Activated gamma-delta T cell treated with Interleukin-2 at 50 U/mL for 16 hours (primary cell): ENCODE results near the gene ZFHX3.

Experiments used
- DNase-seq: peaks from one replicate; pipeline ENCODE4 v3.0.0-alpha.2; 2020

The ZFHX3 gene

DNA sequence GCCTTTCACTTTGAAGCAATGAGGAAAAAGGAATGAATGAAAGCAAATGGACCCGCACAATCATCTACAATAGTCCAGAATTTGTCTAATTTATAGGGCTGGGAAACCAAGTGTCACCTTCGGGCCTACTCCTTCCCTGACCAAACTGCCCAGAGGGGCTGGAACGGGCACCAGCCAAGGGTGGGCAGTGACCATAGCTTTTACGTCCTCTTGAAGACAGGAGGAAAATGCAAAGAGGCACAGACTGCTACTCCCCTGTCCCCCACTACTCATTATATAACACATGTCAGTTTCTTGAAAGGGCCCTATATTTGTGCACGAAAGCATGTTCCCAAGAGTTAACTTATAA lies 122.3 kb downstream of the ZFHX3 start:
- DNase-seq: no peak

GRCh38 chr16:72924927-72925630 lies 122.8 kb downstream of the ZFHX3 start:
- no peak for DNase-seq

- no peak for DNase-seq
Measured at GRCh38 chr16:72924537-72924926, 123.4 kb downstream of the ZFHX3 start.

DNA sequence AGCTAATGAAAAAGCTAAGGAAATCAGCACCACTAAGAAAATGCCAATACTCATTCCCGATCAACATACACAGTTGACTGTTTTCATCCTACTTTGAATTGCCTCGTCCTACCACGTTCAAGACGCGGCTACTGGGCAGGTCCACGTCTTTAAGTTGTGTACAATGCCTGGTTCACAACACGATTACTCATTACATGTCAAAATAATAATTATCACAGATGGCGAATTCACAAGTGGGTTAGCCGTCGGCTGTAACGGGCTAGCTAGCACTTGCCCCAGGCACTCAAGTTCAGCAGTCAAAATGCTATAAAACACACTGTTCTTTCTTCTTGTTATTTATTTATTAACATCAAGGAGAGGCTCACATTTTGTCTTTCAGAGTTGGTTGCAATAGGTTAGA lies 124.2 kb downstream of the ZFHX3 start:
- no peak for DNase-seq

- DNase-seq: no peak
Measured at GRCh38 chr16:72922714-72923113, 125.2 kb downstream of the ZFHX3 start.

GRCh38 chr16:72921620-72922019 lies 126.3 kb downstream of the ZFHX3 start:
- DNase-seq: no peak

GRCh38 chr16:72921106-72921505 lies 126.8 kb downstream of the ZFHX3 start:
- no peak for DNase-seq

- DNase-seq: no peak
Measured at GRCh38 chr16:72917051-72917450, 130.9 kb downstream of the ZFHX3 start.

GRCh38 chr16:72915331-72915730 lies 132.6 kb downstream of the ZFHX3 start:
- DNase-seq: no peak

GRCh38 chr16:72913551-72913950 lies 134.4 kb downstream of the ZFHX3 start:
- DNase-seq: no peak

DNA sequence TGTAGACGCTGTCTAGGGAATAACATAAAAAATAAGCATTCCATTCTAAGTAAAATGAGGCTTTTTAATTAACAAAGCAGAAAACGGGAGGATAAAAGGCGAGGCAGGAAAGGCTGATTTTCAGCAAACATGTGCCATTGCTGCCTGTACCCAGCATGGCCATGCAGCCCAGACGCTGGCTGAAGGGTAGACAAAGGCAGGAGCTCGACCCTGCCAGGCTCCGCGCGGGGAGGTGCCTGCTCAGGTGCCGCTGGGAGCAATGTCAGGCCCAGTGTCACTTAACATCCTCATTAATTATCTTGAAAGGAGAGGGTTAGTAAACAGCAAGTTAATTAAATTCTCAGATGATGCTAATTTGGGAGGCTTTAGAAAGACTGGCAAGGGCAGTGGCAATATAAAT lies 136.0 kb downstream of the ZFHX3 start:
- DNase-seq: no peak

DNA sequence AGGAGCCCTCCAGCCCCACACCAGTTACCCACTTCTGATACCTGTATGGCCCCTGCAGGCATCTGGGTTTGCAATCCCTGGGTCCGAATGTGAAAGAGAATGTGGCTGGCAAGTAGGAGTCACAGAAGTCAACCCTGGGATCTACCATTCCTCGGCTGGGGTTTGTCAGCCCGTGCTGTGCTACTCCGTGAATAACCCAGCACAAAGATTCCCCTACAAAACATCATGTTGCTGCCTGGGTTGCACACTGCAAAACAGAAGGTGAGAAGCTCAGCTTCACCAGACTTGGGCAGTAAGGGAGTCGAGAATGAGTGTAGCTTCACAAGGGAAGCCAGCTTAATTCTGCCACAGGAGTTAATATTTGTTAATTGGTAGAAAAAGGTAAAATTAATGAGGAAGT lies 137.1 kb downstream of the ZFHX3 start:
- DNase-seq: no peak

DNA sequence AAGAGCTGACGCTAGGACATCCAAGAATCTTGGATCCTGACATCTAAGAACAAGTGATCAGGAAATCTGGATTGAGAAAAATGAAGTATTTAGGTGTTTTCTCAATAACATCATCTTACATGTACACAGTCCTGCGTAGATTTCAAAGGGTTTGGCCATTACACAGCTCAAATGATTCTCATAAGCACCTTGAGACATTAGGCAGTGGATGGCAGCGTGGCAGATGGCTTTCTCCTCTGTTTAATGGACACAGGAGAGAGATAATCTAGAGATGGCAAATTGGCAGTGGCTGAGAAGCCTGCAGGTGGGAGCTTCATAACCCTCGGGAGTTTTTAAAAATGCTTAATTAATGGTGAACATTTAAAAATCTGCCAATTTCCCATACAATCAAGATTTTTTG lies 137.5 kb downstream of the ZFHX3 start:
- DNase-seq: no peak

- DNase-seq: no peak
Measured at GRCh38 chr16:72909196-72909595, 138.7 kb downstream of the ZFHX3 start.

DNA sequence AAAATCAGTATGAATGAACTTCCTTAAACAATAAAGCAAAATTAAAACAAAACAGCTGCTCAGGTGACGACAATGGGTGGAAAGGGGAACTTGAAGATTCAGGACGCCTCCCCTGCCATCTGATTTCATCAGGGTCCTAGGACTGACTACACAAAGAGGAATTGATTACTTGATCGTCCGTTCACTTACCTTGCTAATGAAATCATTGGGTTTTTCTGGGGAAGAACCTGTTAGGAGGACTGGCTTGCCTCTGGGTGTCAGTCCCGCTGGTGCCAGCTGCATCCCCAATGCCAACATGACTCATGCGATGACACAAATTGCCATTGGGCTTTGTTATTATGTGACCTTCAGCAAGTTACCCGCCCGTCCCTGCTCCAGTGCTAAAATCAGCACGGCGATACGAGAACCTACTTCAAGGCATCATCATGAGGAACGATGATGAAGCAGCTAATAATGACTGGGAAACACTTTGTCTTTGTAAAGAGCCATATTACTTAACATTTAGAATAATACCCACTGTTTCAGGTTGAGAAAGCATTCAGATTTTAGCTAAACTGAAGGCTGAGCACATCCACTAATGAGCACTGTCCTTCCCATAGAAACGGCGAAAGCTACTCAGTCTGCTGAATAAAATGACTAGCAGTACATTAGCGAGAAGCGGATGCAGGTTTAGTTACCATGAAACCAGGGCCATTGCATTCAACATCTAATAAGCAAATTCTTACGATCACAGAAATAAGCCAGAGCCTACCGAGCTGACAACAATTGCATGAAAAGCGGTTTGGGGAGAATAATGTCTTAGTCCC lies 139.4 kb downstream of the ZFHX3 start:
- no peak for DNase-seq

DNA sequence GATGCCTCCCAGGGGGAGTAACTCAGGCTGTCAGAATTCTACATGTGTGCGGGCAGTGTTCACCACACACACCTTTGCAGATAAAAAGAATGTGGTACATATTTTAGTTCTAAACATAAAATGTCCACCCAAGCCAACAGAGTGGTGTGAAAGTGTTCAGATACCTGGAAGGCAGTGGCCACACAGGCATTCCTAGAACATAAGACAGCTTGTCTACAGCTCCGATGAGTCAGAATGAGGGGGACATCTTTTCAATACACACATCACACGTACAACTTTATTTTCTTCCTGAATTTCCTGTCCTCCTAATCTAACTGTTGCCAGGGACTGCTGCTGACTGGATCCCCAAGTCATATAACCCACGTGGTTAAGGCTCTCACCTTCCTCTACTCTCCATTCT lies 142.3 kb downstream of the ZFHX3 start:
- DNase-seq: no peak

- DNase-seq: no peak
Measured at GRCh38 chr16:72903176-72903575, 144.8 kb downstream of the ZFHX3 start.

DNA sequence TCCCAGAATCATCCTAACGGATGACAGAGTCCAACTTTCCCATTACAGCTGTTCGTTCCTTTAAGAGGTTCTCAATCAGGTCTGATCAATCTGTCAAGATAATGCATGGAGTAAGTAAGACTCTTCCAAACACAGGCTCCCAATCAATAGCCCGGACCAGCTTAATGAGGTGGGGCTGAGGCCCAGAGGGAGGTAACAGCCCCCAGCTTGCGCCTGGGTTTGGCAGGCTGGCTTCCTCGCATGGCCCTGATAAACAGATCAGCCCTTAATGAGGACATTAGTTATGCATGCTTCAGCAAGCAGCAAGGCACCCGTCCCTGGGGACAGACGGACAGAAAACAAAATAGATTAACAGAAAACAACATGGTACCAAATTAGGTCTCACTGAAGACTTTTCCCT lies 145.7 kb downstream of the ZFHX3 start:
- DNase-seq: no peak

GRCh38 chr16:72901000-72901627 lies 146.8 kb downstream of the ZFHX3 start:
- no peak for DNase-seq

DNA sequence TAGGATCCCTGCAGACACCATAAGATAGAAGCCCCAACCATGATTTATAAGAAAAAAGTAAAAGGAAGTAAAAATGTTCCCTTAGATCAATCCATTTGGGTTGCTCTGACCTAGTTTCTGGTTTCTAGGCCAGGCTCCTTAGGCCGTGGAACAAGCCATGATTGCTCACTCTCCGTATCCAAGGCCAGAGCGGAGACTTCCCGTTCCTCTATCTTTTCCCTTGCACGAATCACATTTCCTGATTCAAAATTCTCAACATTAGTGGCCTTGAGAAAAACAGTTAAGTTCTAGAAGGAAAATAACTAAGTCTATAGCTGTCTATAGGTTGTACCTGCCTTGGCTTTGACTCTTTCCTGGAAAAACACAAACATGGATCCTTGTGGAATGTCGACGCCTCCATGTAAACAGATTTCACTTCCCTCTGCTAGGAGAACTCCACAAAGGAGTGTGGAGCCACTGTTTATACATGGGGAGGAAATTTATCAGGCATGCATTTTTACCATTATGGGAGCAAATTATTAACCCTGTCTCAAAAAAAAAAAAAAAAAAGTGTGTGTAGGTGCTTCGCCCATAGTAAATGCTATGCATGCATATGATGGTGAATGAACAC lies 149.6 kb downstream of the ZFHX3 start:
- no peak for DNase-seq

DNA sequence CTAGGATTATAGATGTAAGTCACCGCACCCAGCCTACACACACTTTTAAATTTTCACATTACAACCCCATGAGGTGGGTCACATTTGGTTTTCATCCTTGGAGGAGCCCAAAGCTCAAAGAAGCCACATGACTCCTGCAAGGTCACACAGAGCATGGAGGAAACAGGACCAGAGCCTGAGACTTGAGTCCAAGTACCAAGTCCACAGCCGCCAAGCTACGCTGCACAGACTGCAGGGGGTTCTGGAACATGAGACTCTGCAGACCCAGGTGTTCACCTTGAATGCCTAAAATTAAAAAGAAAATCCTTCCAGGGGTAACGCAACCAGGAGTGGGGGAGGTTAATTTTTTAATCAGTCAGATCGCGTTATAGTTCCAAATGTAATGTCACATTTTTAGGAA lies 150.2 kb downstream of the ZFHX3 start:
- DNase-seq: no peak

GRCh38 chr16:72896485-72897118 lies 151.3 kb downstream of the ZFHX3 start:
- DNase-seq: no peak

DNA sequence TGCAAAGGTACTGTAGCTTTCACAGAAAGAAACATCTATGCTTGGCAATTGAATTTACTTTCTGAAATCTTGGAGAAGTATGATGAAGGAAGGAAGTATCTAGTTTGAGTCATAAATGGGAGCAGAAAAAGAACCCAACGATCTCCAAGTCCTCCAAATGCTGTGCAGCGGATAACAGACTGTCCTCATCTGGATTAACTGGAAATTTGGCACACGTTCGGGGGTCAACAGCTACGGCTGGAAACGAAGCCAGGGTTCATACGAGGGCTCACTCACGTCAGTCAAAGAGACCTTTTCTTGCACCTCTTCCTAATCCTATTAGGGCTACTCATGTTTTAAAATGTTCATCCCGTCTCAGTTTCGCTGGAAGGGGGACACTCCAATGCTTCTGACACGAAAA lies 152.0 kb downstream of the ZFHX3 start:
- DNase-seq: no peak
